Suppressor macrophage treated with lipopolysaccharide for 4 hours (primary cell): ENCODE results near the gene C1QTNF5.

Experiments
- DNase-seq: peaks from one replicate; pipeline ENCODE4 v3.0.0-alpha.2; 2020

Gene C1QTNF5

DNA sequence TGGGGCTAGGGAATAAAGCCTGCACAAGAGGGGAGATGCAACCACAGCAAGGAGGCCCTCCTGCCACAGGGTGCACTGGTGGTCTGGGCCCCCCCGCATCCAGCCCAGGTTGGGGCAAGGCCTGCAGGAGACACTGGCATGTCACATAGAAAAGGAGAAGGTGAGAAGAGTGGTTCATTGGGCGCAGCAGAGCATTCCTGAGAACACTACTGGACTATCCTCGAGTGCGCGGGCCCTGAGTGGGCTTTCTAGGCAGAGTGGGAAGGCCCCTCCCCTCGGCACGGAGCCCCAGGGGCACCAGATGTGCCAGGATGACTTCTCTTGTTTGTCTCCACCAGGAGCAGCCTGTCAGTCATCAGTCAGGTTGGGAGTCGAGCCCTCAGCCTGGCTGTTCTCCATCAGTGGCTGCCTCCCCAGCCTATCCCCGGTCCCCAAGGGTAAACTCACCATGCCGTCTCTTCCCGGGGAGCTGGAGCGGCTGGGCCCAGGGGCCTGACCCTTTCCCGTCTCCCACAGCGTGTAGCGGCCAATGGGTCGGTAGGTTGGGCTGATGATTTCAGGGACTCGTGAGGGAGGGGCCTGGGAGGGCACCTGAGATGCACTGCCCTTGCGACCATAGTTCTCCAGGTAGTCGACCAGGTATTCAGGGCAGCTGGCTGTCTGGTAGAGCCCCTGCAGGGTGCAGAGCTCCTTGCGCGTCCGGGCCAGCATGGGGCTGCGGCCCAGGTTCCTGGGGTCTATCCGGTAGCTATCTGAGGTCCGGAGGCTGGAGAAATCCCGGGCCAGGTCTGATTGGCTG lies 31.8 kb upstream of the C1QTNF5 start:
- no peak for DNase-seq

DNA sequence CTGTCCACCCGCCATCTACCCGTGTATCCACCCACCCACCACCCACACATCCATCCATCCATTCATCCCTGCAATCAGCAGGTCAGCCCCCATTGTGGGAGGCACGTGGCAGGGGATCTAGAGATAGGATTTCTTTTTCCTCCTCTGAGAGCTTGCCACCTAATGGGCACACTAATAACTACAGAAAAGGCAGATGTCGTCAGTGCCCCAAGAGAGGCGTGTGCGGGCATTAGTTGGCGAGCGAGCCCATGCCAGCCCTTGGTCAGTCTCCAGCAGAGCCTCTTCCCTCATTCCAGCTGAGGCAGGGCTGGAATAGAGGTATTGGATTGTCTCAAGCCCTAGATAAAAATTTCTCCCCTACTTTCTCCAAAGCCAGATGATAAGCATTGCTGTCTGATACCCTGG lies 31.1 kb upstream of the C1QTNF5 start:
- DNase-seq, result no peak

DNA sequence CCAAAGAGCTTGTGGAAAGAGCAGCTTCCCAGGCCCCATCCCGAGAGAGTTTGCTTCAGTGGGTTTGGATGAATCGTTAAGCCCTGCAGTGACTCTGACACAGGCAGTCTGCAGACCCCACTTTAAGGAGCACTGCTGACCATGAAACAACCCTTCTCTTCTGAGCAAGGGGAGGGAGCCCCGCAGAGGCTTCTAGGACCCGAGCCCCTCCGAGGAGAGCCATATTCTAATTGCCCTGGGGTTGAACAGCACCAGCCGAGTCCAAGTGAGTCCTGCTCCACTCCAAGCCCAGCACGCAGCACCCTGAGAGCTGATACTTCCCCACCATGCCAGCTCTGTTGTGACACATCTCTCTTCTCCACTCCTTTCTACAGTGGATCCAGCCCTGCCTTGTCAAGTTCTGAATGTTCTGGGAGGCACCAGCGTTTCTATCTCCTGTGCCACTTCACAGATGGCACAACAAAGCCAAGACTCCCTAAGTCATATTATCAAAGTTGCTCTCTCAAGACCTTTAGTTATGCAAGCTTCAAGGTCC lies 30.5 kb upstream of the C1QTNF5 start:
- no peak for DNase-seq

DNA sequence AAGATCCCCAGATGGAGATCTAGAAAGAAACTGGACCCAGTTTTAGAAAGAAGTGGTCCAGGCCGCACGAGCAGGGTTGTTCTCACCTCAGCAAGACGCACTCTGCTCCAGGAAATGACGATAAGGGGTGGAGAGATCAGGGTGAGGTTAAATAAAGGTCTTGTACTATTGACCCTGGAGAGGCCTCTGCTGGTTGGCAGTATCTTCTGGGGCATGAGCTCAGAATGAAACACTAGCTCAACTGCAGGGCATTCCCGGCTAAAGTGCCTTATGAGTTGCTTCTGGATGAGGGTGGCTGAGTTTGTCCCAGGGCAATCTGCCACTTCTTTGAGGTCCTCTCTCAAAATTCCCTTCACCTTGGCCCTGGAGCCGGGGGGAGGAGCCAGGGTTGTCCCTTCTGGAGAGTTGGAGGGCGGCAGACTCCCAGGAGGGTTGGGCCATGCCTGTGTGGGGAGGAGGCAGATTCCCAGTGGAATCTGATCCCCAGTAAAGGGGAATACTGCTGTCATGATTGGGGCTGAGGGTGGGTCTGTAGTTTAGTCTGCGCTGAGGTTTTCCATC lies 29.9 kb upstream of the C1QTNF5 start:
- no peak for DNase-seq

DNA sequence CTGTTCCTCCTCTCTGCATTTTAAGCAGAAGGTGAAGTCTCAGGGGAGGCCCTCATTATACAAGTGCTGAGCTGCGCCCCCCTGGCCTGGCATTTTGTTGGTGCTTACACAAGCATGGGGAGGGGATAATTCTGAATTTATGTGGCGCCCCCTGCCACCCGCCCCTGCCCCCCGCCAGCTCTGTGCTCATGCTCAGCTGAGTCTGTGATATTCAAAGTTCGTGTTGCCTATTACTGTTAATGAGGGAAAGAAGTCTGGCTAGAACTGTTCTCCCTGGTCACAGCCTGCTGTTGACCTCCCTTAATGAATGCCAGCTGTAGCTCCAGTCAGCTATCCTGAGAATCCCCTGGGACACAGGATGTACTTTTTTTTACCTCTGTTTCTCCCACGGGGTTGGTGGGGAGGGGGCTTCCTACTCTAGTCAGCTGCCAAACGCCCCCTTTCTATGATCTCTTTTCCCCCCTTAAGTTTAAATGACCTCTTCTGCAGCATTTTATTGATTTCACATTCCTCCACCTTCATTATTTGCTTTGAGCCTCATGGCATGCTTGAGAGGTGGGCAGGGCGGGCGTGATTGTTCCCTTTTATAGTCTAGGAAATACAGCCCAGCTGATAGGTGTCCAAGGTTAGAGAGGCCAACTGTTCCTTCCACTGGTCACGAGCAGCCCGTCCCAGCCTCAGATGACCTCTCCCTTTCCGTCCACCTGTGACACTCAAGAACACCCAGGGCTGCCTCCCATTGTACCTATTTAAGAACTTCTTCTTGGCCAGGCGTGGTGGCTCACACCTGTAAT lies 28.6 kb upstream of the C1QTNF5 start:
- DNase-seq, result no peak

DNA sequence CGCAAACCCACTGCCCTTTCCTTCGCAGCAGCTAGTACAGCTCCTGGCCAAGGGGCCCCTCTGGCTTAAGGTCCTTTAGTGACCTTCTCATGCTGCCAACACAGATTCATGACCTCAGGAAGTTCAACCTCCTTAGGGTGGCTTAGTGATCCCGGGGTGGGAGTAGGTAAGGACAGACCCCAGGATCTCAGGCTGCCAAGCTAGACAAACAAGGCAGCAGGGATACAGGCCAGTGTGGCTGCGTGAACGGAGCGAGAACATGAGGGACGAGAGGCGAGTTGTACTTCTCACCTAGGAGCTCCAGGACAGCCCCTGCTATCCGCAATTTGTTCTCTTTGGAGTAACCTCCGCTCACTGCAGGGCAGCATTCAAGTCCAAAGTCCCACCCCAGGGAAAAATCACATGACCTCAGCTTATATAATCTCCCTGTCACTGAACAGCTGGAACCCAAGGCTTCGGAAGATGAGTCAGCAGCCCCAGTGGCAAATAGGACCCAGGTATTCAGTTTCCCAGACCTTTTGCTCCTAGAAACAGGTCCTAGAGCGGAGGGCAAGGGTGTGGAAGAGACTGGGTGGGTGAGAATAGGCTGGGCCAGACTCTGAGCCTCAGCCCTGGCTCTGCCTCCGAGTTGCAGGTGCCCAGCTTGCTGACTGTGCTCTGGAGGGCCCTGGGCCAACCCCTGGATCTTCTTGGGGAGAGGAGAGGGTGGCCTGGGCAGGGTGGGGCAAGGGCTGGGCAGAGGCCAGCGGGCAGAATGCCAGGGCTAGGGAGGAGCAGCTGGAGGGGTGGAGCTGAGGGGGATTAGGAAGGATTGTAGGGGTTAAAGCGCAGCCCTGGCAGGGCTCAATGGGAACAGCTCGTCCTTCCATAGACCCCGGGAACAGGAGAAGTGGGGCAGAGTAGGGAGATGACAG lies 27.7 kb upstream of the C1QTNF5 start:
- DNase-seq, result no peak

DNA sequence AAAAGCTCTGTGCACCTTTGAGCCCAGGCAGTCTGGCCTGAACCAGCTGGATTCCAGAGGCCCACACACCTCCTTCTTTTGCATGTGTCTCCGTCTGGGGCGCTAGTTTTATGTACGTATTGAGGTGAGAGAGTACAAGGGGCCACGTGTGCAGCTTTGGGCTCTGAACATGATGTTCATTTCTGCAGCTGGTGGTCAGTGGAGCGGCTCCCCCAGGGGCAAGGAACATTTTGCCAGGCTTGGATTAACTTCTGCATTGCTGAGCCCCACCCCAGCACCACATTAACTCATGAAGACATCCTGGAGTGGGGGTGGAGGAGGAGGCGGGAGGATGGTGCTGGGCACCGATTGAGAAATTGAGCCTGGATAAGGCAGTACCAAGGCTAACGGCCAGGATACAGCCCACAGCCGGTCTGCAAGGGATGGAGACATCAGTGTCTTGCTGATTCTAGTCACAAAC lies 27.0 kb upstream of the C1QTNF5 start:
- DNase-seq, result peak; percentile 39

DNA sequence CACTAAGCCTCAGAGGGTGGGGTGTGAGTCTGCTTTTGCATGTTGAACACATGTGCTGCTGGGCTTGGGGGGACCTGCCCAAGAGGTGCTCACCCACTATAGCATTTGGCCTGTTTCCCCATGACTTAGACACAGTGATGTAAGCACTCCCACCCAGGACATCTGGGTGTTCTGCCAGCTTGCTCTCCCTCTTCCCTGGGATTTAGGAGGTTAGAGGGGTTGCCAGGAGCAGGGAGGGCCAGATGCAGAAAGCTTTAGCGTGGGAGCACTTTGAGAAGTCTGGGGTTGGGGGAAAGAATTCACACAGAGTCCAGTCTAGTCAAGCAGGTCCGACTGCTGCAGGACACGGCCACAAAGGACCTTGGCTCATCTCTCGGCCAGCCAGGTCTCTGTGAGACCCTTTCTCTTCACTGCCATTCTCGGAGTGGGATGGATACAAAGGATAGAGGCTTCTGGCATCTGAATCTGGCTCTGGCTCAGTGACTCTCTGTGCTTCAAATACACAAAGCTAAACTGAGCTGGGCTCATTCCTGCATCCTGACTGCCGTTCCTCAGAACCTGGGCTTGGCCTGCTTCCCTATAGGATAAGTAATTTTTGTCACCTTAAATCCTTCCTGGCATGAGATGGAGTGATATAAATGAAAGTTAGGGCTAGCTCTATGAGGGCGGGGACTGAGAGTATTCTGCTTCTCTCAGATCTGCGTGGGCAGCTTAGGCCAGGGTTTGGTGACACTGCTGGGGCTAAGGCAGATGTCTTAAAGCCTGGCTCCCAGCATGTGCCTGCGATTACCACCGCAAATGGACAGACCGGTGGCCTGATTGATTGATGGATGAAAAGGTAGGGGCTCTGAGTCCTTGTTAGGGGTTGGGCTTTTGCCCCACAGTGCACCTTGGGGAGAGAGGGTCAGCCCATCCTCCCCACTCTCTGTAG lies 26.3 kb upstream of the C1QTNF5 start:
- peak; percentile 29 for DNase-seq

DNA sequence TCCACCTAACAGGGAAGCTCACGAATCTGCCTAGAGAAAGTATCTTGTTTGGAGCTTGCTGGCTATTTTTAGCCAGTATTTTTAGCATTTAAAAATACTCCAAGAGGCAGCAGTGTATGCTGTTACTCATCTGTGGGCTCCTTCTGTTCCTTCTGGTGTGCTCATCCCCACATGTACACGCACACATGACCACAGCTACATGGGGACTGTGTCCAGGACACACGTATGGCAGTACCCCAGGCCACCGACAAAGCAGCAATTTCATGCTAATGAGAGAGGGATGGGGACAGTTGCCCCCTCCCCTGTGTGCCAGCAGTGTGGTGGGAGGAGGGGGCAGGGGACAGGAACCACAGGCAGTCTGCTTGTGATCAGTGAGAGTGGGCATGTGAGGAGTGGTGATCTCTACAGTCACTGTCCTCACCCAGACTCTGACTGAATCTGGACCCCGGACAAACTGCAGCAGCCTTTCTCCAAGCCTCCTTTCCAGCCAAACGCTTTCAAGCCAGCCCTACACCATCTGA lies 24.4 kb upstream of the C1QTNF5 start:
- DNase-seq, result peak; percentile 60

DNA sequence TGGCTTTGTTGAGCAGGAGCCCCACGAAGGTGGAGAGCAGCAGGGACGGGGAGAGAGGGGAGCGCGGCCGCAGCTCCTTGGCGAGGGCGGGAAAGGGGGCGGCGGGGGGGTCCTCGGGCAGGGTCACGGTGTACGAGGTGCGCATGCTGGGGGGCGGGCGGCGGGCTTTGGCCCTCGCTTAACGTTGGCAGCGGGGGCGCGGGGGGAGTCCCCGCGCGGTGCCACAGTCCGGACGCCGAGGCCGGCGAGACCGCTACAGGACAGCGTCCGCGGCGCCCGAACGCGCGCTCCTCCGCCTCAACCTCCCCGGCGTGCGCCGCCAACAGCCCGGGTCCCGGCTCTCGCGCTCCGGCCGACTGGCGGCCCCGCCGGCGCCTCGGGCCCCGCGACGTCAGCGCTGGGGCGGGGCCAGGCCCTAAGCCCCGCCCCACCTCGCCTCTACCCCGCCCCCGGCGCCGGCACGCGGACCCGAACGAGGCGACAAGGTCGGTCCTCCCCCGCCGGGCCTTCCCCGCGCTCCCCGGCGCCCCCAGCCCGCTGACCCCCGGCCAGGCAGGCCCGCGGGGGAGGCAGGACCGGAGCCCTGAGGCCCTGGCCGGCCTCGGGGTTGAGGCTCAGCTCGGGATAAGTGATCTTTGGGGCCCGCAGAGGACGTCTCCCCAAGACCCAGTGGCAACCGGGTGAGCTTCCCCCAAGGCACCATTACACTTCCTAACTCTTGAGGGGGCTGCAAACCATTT lies 23.3 kb upstream of the C1QTNF5 start:
- DNase-seq, result peak; percentile 84

DNA sequence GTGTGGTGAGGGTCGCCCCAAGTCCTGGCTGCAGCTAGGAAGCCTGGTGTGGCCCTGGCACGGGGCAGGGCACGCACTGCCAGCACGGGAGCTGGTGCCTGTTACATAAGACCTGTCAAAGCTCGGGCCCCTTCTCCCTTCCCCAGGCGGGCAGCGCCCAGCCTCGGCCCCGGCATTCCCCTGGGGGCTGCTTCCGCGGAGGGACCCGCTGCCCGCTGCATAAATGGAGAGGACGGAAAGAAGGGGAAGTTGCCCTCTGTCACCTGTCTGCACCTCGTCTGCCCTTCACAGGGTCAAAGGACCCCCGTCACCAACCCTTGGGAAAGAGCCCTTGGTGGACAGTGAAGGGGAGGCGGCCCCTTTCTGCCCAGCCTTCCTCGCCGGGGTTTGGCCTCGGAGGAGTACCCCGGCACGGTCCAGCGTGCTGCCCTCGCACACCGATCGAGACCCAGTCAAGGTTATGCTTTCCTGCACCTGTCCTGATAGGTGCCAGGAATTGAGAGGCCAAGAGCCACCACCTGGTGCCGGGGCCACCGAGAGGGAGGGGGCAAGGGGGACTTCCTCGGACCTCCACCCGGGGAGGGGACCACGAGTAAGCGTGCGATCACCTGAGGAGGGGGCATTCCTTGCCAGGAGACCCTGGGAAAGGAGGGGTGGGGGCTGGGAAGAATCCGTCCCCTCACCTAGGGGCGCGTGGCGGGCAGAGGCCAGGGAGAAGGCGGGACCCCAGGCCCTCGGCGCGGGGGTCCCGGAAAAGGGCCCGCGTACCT lies 22.6 kb upstream of the C1QTNF5 start:
- DNase-seq, result no peak

DNA sequence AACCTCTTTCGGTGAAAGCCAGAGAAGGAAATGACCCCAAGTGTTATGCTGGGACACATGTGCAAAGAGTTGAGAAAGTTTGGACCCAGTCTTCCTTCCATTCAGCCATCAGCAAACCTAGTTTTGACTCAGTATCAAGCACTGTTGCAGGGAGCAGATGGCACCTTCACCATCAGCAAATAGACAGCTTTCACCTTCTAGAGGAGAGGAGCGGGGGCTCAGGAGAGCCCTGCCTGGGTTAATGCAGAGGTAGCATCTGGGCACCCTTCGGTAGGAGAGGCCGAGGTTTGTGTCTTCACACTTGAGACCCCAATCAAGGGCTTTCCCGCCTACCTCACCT lies 22.0 kb upstream of the C1QTNF5 start:
- no peak for DNase-seq

DNA sequence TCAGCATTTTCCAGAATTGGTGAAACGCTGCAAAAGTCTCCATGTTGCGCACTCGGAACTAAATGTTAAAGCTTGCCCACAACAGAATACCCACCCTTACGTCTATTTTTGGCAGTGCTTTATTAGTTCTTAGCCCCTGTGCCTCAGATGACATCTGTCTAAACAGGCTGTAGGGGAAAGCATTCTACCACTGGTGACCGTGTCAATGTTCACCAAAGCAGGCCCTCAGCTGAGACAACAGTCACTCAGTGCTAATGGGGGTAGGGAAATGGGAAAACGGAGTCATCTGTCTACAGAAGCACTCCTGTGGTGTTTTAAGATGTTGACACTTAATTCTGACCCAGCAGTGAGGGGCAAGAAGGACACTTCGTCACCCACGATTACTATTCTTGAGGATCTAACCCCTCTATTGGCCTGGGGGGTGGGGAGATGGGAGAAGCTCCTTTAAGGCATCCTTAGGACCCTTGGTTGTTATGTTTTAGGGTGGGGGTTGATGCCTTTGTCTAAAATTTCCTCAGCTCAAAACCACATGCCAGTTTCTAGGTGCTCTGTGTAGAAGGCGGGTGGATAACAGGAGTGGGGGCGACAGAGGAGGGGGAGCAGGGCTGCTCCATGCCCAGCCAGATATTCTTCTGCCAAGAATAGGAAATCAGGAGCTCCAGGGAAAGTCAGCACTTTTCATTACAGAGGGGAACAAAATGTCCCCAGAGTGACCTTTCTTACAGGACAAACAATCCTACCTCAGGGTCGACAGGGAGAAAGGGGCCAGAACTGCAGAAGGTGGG lies 21.4 kb upstream of the C1QTNF5 start:
- peak; percentile 66 for DNase-seq

DNA sequence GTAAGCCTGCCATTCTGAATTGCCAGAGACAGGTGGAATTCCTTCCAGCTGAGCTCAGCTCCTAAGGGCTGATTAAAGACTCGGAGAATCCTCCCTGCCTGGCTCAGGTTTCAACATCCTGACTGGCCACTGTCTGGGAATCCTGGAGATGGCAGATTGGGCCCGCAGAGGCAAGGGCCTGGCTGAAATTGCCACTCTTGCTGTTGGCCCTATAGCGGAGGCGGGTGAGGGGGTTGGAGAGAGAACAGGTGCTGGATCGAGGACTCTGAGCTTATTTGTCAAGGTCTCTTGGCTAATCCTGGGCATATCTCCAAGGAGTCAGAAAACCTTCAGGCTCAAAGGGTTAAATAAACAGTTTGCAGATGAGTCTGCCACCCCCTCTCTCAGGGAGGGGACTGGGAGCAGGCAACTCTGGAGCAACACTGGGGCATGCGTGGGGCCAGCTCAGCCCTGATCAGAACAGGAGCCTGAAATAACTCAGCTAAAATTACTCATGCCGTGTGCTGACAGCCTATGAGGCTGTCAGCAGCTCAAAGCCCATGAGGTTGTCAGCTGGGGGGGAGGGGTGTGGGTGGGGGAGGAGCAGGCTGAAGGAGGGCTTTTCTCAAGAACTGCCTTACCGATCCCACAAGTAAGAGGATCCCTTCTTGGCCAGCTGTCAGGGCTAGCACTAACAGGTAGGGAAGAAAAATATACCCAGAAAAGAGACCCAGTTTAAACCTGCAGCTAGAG lies 20.5 kb upstream of the C1QTNF5 start:
- DNase-seq, result peak; percentile 88

DNA sequence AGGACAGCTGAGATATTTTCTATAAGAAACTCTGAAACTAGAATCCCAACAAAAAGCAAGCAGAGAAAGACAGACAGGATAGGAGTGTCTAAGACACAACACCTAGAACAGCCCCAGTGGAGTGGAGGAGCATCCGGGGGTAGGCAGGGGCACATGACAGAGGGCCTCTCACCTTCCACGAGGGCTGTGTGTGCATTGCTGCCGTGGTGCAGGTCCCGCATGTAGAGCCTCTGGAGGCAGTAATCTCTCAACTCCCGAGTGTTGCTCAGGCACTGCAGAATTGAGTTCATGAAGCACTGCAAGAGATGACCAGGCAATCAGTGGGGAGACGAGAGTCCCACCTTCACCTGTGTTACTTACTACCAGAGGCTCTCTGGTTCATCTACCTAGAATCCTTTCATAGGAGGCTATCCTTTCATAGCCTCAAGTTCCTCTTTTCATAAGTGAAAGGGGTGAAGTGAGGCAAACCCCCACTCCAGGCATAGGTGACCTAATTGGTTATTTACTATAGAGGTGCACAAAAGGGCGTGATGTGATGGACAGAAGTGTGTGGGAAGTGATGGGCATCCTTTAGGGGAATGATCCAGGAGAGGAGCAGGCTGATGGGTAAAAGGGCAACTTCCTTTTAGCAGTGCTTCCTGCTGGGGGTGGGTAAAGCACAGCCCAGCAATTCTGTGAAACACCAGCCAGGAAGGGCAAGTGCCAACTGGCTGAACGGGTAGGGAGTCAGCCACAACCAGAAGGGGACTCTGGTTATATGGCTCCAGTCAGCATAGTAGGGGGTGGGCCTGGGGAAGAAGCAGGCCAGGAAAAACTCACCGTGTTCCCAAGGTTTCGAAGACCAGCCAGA lies 18.9 kb upstream of the C1QTNF5 start:
- peak; percentile 61 for DNase-seq

DNA sequence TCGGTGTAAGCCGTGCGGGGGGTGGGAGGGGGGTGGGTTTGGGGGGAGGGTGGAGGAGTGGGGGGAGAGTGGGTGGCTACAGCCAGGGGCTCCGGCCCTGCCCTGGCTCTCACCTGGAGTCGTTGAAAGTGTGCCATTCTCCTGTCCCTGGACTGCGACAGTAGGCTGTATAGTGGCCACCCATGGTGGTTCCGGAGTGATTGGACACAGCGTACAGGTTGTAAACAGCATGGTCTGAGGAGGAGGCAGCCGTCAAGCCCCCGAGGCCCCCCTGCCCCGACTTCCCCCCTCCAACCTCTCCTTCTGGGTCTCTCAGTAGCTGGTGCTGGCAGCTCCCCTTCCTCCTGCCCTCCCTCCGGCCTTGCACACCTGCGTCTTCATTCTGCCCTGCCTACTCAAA lies 16.4 kb upstream of the C1QTNF5 start:
- DNase-seq, result no peak
